Measurements from ENCODE around the gene CHPF. TPM values are rescaled to one million over a fixed set of nuclear protein-coding genes. Genes with fewer than 3 reads are reported as not detected.

CHPF gene
- polyA plus RNA-seq, 10 donors = 34.4 to 75.8 (median 44.8) TPM

DNA sequence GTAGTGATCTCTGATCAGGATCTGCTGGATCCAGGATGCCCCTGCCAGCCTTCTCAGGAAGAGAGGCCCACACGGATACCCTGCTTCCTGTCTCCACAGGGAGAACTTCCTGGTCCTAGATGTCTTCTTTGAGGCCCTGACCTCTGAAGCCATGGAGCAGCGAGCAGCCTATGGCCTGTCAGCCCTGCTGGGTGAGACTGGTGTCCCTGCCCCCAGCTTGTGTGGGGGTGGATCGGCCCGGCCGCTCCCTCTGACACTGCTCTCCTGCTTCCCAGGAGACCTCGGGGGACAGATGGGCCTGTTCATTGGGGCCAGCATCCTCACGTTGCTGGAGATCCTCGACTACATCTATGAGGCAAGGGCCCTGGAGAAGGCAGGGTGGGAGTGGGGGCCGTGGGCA is 6.6 kb downstream of the CHPF start:
- DNase-seq = no peak

GRCh38 chr2:219536425-219536824 is 7.2 kb downstream of the CHPF start:
- no peak for DNase-seq

GRCh38 chr2:219533930-219534661 is 9.5 kb downstream of the CHPF start:
- no peak for DNase-seq

DNA sequence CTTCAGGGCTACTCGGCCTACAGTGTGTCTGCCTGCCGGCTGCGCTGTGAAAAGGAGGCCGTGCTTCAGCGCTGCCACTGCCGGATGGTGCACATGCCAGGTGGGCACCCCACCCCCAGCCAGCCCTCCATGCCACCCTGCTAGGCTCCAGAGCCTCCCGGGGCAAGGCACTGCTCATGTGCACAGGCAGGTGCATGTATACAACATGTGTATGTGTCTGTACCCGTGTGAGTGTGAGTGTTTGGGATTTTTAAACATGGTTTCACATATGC is 11.3 kb downstream of the CHPF start:
- DNase-seq = no peak

DNA sequence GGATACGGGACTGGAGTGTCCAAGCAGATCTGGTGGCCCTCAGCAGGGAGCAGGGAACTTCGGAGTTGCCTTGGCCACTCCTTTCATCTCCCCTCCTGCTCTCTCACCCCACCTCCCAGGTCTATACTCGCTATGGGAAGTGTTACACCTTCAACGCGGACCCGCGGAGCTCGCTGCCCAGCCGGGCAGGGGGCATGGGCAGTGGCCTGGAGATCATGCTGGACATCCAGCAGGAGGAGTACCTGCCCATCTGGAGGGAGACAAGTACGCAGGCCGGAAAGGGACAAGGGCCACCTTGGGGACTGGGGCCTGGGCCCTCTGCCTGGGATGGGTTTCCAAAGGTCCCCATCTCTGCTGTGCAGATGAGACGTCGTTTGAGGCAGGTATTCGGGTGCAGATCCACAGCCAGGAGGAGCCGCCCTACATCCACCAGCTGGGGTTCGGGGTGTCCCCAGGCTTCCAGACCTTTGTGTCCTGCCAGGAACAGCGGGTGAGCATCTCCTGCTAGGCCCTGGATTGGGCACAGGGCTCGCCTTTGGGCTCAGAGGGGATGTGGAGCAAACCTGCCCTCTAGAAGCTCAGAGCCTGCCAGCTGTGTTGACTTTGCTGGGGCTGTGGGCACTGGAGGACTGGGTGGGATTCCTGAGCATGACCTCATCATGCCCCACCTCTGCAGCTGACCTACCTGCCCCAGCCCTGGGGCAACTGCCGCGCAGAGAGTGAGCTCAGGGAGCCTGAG is 11.8 kb downstream of the CHPF start:
- DNase-seq = no peak

GRCh38 chr2:219530048-219530963 is 13.3 kb downstream of the CHPF start:
- DNase-seq = peak; percentile 78 to 92 (median 88)

DNA sequence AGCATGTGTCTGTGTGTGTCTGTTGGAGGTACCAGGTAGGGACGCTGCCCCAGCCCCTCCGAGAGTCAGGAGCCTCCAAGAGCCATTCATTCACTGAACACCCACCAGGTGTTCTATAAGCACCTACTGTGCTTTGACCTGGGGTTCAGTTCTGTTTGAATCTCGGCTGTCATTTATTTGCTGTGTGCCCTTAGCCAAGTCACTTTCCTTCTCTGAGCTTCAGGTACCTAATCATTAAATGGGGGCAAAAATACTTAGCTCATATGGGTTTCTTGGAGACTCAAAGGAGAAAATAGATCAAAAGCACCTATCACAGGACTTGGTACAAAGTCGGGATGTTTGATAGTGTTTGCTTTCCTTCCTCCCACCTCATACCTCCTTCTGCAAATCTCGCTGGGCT is 16.1 kb downstream of the CHPF start:
- no peak for DNase-seq

DNA sequence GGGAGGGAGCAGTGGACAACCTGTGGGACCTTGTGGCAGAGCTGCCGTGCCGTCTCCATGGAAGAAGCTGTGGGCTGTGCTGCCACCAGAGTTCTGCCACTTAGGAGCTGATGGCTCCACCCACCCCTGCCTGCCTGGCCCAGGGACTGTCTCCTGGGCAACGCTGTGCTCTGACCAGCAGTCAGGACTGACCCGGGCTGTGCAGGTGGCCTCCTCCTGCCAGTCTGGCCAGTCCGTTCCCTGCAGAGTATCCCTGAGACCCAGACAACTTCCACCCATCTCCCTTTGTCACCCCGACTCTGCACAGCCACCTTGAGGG is 16.6 kb downstream of the CHPF start:
- no peak for DNase-seq

DNA sequence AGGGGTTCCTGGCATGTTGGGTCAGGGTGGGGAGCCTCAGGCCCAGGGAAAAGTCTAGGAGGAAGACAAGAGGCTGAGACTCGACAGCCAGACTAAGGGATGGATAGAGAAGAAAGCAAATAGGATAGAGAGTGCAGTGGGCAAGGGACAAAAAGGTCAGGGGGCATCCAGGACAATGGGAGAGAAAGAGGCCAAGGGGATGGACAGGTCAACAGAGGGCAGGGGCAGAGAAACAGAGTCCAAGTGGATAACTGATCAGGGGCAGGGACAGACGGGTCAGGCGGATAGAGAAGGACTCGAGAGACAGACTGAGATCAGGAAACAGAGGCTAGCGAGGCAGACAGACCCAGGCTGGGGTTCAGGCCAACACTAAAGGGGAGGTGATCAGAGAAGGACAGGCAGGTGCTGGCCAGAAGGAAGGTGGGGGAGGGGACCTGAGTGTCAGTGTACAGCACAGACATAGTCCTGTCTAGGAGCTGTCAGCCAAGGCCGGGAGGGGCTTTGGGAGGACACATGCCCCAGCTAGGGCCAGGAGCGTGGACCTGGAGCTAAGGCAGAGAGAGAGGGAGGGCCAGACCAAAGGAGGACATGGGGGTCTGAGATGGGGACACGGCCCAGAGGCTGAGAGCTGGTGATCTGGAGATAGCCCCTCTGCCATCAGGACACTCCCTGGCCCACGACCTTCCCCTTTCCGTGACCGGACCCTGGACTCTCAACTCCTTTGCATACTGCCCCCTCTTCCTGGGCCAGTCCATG is 17.1 kb downstream of the CHPF start:
- DNase-seq = no peak

DNA sequence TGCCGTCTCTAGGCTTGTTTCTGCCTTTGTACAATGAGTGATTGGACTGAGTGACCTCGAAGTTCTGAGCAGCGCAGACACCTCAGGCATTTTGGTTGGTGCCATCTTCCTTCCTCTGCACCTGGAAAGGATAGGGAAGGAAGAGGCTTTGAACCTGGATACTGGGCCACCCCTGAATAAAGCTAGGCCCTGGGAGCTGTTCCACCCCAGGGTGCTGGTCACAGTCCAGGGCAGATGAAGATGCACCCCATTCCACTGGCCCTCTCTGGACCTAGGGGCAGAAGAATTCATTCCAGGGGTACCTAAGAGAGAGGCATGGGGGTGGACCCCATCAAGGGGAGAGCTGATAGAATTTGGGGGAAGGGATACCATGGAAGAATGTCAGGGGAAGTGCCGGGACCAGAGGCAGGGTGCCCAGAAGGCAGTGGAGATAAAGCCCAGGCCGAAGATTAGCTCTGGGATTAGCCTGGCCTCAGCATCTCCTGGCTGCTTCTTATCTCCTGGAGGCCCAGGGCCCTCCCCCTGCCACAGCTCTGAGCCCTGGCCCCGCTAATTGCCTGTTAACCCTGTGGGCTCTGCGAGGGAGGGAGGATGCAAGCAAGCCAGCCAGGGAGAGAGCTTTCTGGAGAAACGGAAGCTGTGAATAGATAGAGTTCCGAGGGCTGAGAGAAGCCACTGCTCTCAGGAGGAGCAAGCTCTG is 17.9 kb downstream of the CHPF start:
- no peak for DNase-seq

DNA sequence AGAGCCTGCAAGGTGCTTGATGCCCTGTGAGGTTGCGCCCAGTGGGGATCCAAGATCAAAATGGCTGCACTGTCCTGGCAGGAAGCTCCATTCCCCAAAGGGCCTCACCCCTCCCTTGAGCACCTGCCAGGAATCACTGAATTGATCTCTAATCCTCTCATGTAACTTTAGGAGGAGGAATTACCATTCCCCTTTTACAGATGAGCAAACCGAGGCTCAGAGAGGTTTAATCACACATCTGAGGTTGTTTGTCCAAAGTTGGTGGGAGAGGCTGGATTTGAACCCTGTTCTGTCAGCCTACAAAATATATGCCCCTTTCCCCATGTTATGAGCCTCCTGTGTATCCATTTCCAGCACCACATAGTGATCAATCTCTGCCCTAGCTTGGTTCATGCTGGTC is 18.8 kb downstream of the CHPF start:
- DNase-seq = no peak

DNA sequence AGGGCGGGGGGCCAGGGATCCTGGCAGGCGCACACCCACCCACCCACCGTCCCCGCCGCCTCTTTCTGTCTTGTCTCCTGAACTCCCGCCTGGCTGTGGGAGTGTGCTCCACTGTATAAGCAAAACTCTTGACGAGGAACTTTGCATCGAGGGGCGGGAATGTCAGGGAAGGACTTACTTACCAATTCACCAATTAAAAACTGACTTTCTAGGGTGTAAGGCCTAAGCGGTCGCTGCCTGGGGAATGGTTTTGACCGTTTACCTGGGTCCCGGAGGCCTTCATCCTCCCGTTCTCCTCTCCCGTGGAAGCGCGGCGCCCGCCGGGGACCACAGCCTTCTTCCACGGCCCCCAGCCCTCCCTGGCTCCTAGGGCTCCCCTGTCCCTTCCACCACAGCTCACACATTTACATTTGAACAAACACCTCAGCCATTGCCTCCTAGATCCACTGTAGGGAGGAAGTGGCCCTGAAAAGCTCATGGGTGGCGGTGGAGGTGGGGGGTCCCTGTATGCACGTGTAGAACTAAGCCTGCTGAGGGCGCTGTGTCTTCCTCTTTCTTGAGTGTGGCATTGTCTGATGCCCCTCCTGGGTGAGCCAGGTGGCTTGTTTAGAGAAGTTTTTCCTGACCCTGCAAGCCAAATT is 20.5 kb downstream of the CHPF start:
- DNase-seq = no peak

GRCh38 chr2:219522111-219523030 is 21.2 kb downstream of the CHPF start:
- DNase-seq = peak in 1 of 3 donors; percentile 76

- DNase-seq = peak in 1 of 3 donors; percentile 73
These were observed 22.3 kb downstream of the CHPF start for GRCh38 chr2:219521066-219521880.

DNA sequence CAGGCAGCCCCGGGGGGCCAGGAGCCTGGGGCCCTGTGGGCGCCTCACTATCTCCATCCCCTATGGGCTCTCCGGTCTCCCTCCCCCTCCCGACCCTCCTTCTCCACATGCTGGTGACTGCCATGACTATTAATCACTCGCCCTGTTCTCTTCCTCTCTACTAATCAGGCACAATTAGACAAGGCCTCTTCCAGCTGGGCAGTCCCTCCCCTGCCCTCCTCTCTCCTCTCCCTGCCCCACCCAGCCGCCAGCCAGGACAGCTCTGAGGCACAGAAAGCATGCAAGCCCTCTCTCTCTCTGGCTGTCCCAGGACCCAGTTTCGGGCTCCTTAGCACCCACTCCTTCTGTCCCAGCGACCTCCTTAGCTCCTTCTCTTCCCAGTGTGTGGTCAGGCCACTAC is 23.5 kb downstream of the CHPF start:
- no peak for DNase-seq

GRCh38 chr2:219519526-219519916 is 24.1 kb downstream of the CHPF start:
- DNase-seq = no peak

DNA sequence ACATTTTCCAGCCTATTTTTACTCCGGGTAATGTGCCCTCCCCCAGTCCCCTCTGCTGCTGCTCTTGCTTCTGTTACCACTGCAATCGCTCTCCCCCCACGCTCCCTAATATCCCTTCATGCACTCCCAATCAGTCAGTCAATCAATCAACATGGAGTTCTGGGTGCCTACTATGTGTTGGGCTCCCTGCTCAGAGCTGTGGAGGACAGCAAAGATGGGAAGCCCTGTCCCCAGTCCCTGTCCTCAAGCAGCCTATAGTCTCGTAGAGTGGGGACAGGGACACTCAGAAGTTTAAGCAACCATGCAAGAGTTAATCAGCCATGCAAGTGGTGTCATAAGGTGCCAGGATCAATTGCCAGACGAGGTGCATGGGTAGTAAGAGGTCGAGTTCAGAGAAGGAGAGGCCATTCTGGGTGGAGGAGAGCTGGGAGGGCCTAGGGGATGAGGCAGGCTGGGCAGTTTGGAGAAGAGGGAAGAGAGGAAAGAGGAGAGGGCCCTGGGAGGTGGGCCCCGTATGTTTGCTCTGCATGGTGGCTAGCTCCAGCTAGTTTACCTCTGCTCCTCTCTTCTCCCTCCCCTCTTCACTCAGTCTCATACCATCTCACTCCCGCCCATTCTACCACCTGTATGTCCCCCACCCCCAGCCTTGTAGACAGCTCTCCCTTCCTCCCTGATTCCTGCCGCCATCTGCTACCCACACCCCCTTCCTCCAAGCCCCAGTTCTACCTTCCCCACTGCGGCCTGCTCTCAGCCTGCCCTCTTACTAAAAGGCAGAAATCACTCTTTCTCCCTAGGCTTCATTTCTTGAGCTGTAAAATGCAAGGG is 25.4 kb downstream of the CHPF start:
- DNase-seq = no peak

DNA sequence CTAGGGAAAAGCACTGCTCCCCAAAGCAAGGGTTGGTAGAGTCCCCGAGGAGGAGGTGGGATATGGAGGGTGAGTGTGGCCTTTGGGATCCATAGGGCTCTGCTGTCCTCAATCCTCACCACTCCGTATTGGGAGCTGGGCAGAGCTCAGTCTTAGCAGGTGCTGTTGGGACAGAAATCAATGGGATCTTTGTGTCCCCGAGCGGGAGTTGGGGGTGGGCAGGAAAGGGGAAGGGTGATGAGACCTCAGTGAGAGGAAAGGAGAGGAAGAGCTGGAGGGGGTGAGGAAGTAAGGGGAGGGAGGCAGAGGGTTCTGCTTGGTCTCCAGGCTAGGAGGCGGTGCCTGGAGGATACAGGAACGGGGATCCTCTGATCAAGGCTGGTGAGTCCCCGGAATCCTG is 26.7 kb downstream of the CHPF start:
- DNase-seq = no peak
